ENCODE results near the gene NSG1.

GRCh38 chr4:4339504-4340085, 47.3 kb upstream of the NSG1 start:
- TF ChIP-seq CTCF (IDR thresholded peaks at IDR 0.05; ENCODE audit: control extremely low read depth in 1 of 3, insufficient read depth in 1 of 3, low read depth in 1 of 3, low read length in 3 of 3) (no peak), SAP30 (IDR thresholded peaks at IDR 0.05; ENCODE audit: insufficient read depth, insufficient replicate concordance, low read length) (no peak)

All from H1 (cell line).